Activated naive CD4-positive, alpha-beta T cell treated with anti-CD3 and anti-CD28 coated beads for 36 hours (primary cell): ENCODE results near the gene GNAQ. TPM values are rescaled to one million over a fixed set of nuclear protein-coding genes. Genes with fewer than 3 reads are reported as not detected.

Source experiments
- CTCF ChIA-PET: fragments of 350-600 bp; sonication (Branson Sonifier 250); formaldehyde crosslinking; loops from one replicate; lab custom pipeline; 2021; ENCODE audit warnings: antibody characterized with exemption; lab: Charles Lee
- DNase-seq: peaks from one replicate; pipeline ENCODE4 v3.0.0-alpha.2; 2020
- H3K27ac Mint-ChIP-seq: one replicate; pipeline ENCODE4 v1.8.0; 2021; ENCODE audit warnings: mild to moderate bottlenecking, mixed read lengths
- H3K27me3 Mint-ChIP-seq: one replicate; pipeline ENCODE4 v1.8.0; 2021; ENCODE audit warnings: low read depth, mixed read lengths
- H3K36me3 Mint-ChIP-seq: one replicate; pipeline ENCODE4 v1.8.0; 2021; ENCODE audit warnings: low read depth, mixed read lengths
- H3K4me1 Mint-ChIP-seq: one replicate; pipeline ENCODE4 v1.8.0; 2021; ENCODE audit warnings: low read depth, mixed read lengths
- H3K4me3 Mint-ChIP-seq: one replicate; pipeline ENCODE4 v1.8.0; 2021; ENCODE audit warnings: mild to moderate bottlenecking, moderate library complexity, mixed read lengths
- H3K9me3 Mint-ChIP-seq: one replicate; pipeline ENCODE4 v1.8.0; 2021; ENCODE audit warnings: mixed read lengths
- intact Hi-C: fragments of 100-400 bp; cut with micrococcal nuclease; formaldehyde crosslinking; loops from one replicate; pipeline ENCODE4 v1.15.1; 2023
- total RNA-seq, 2 experiments: library from RNA; stranded (reverse); gene quantifications; one replicate each; pipeline ENCODE4 v1.2.3, GENCODE V29; 2021

Gene GNAQ
- total RNA-seq, 2 experiments from 2014 or later = 22.4 to 22.7 TPM

GRCh38 chr9:78030553-78031443, 813 bp downstream of the GNAQ start:
- peaks cover 55% of the 10 kb centered on the region for H3K4me1 Mint-ChIP-seq
- no peaks in the 10 kb centered on the region for H3K9me3 Mint-ChIP-seq
- peak overlapping the region; percentile 80 for H3K27ac Mint-ChIP-seq
- H3K4me3 Mint-ChIP-seq = peak overlapping the region; percentile 87
- H3K27me3 Mint-ChIP-seq = no peaks in the 10 kb centered on the region
- H3K36me3 Mint-ChIP-seq = no peaks in the 10 kb centered on the region
- peak; percentile 67 for DNase-seq
- CTCF ChIA-PET = interaction anchor here (1.1 to 6.5 kb wide), 2 partner anchors 8 to 54 kb away, joined by 4 to 85 read pairs; no protein-coding TSS in a partner anchor
- intact Hi-C loops = loop anchor here (1.0 to 5.0 kb wide), 4 partner anchors 8 to 1542 kb away; partner anchors contain the start of genes TLE4 and VPS13A

- Mint-ChIP-seq H3K27me3 (no peaks in the 10 kb centered on the region), H3K36me3 (no peaks in the 10 kb centered on the region), H3K27ac (peak overlapping the region; percentile 80), H3K9me3 (no peaks in the 10 kb centered on the region), H3K4me3 (peak overlapping the region; percentile 87), H3K4me1 (peaks cover 55% of the 10 kb centered on the region)
- intact Hi-C loops = loop anchor here (1.0 to 5.0 kb wide), 4 partner anchors 8 to 1542 kb away; partner anchors contain the start of genes TLE4 and VPS13A
- CTCF ChIA-PET = interaction anchor here (0.5 kb wide), 1 partner anchor 119 kb away, joined by 4 read pairs; no protein-coding TSS in a partner anchor
- DNase-seq = peak; percentile 28
Observed at GRCh38 chr9:78030296-78030552, 1.4 kb downstream of the GNAQ start.

- peak; percentile 32 for DNase-seq
- H3K9me3 Mint-ChIP-seq = no peaks in the 10 kb centered on the region
- intact Hi-C loops = loop anchor here (1.0 to 5.0 kb wide), 5 partner anchors 7 to 1543 kb away; partner anchors contain the start of genes TLE4 and VPS13A
- CTCF ChIA-PET = interaction anchor here (0.5 to 1.0 kb wide), 3 partner anchors 52 to 120 kb away, joined by 3 to 4 read pairs (median 3); no protein-coding TSS in a partner anchor
- peak overlapping the region; percentile 87 for H3K4me3 Mint-ChIP-seq
- peak overlapping the region; percentile 80 for H3K27ac Mint-ChIP-seq
- no peaks in the 10 kb centered on the region for H3K36me3 Mint-ChIP-seq
- no peaks in the 10 kb centered on the region for H3K27me3 Mint-ChIP-seq
- peaks cover 53% of the 10 kb centered on the region for H3K4me1 Mint-ChIP-seq
Observed at GRCh38 chr9:78029551-78030295, 1.9 kb downstream of the GNAQ start.

GRCh38 chr9:78028926-78029325, 2.7 kb downstream of the GNAQ start:
- DNase-seq = no peak
- no peaks in the 10 kb centered on the region for H3K36me3 Mint-ChIP-seq
- peak overlapping the region; percentile 87 for H3K4me3 Mint-ChIP-seq
- no peaks in the 10 kb centered on the region for H3K27me3 Mint-ChIP-seq
- intact Hi-C loops = loop anchor here (1.0 kb wide), 1 partner anchor 19 kb away; no protein-coding TSS in a partner anchor
- H3K4me1 Mint-ChIP-seq = peaks cover 54% of the 10 kb centered on the region
- H3K27ac Mint-ChIP-seq = no peak overlapping the region
- H3K9me3 Mint-ChIP-seq = no peaks in the 10 kb centered on the region
- CTCF ChIA-PET = interaction anchor here (0.7 to 1.0 kb wide), 2 partner anchors 52 to 119 kb away, joined by 3 read pairs; no protein-coding TSS in a partner anchor

GRCh38 chr9:78026947-78027346, 4.7 kb downstream of the GNAQ start:
- H3K4me3 Mint-ChIP-seq = no peak overlapping the region
- no peak for DNase-seq
- intact Hi-C loops = no loop called here
- no peaks in the 10 kb centered on the region for H3K27me3 Mint-ChIP-seq
- H3K36me3 Mint-ChIP-seq = no peaks in the 10 kb centered on the region
- H3K27ac Mint-ChIP-seq = no peak overlapping the region
- H3K9me3 Mint-ChIP-seq = no peaks in the 10 kb centered on the region
- CTCF ChIA-PET = interaction anchor here (0.7 kb wide), 1 partner anchor 53 kb away, joined by 3 read pairs; no protein-coding TSS in a partner anchor
- peaks cover 57% of the 10 kb centered on the region for H3K4me1 Mint-ChIP-seq

GRCh38 chr9:78026416-78026815, 5.2 kb downstream of the GNAQ start:
- no peak for DNase-seq
- Mint-ChIP-seq H3K27ac (no peak overlapping the region), H3K36me3 (no peaks in the 10 kb centered on the region), H3K27me3 (no peaks in the 10 kb centered on the region), H3K4me1 (peaks cover 62% of the 10 kb centered on the region), H3K9me3 (no peaks in the 10 kb centered on the region), H3K4me3 (no peak overlapping the region)
- CTCF ChIA-PET = interaction anchor here (0.7 kb wide), 1 partner anchor 52 kb away, joined by 3 read pairs; no protein-coding TSS in a partner anchor
- intact Hi-C loops = no loop called here

GRCh38 chr9:78025186-78025585, 6.4 kb downstream of the GNAQ start:
- intact Hi-C loops = no loop called here
- no peaks in the 10 kb centered on the region for H3K9me3 Mint-ChIP-seq
- no peaks in the 10 kb centered on the region for H3K27me3 Mint-ChIP-seq
- no peak overlapping the region for H3K27ac Mint-ChIP-seq
- no peak for DNase-seq
- CTCF ChIA-PET = interaction anchor here (0.7 to 2.2 kb wide), 5 partner anchors 11 to 1215 kb away, joined by 3 to 12 read pairs (median 5); no protein-coding TSS in a partner anchor
- H3K4me1 Mint-ChIP-seq = peaks cover 70% of the 10 kb centered on the region
- H3K4me3 Mint-ChIP-seq = no peak overlapping the region
- peaks cover 6% of the 10 kb centered on the region for H3K36me3 Mint-ChIP-seq

- H3K9me3 Mint-ChIP-seq = no peaks in the 10 kb centered on the region
- CTCF ChIA-PET = interaction anchor here (0.6 to 2.2 kb wide), 3 partner anchors 8 to 1620 kb away, joined by 3 to 12 read pairs (median 4); partner anchors contain the start of gene GNAQ
- DNase-seq = peak; percentile 34
- peak overlapping the region; percentile 4 for H3K4me3 Mint-ChIP-seq
- H3K27ac Mint-ChIP-seq = no peak overlapping the region
- peaks cover 65% of the 10 kb centered on the region for H3K4me1 Mint-ChIP-seq
- intact Hi-C loops = no loop called here
- peaks cover 7% of the 10 kb centered on the region for H3K36me3 Mint-ChIP-seq
- H3K27me3 Mint-ChIP-seq = no peaks in the 10 kb centered on the region
Observed at GRCh38 chr9:78023003-78023741, 8.4 kb downstream of the GNAQ start.

- intact Hi-C loops = loop anchor here (1.0 kb wide), 1 partner anchor 9 kb away; no protein-coding TSS in a partner anchor
- Mint-ChIP-seq H3K27ac (no peak overlapping the region), H3K9me3 (no peaks in the 10 kb centered on the region), H3K4me1 (peaks cover 67% of the 10 kb centered on the region), H3K36me3 (peaks cover 7% of the 10 kb centered on the region), H3K27me3 (no peaks in the 10 kb centered on the region), H3K4me3 (peak overlapping the region; percentile 9)
- CTCF ChIA-PET = interaction anchor here (1.1 to 1.6 kb wide), 2 partner anchors 10 to 12 kb away, joined by 3 to 4 read pairs; partner anchors contain the start of gene GNAQ
- no peak for DNase-seq
Observed at GRCh38 chr9:78021697-78022096, 9.9 kb downstream of the GNAQ start.

- H3K27ac Mint-ChIP-seq = no peak overlapping the region
- CTCF ChIA-PET = no interaction called here
- H3K36me3 Mint-ChIP-seq = peaks cover 17% of the 10 kb centered on the region
- peaks cover 50% of the 10 kb centered on the region for H3K4me1 Mint-ChIP-seq
- no peak for DNase-seq
- no peak overlapping the region for H3K4me3 Mint-ChIP-seq
- no peaks in the 10 kb centered on the region for H3K9me3 Mint-ChIP-seq
- no peaks in the 10 kb centered on the region for H3K27me3 Mint-ChIP-seq
- intact Hi-C loops = no loop called here
Observed at GRCh38 chr9:78017190-78017693, 14.4 kb downstream of the GNAQ start.

- DNase-seq = no peak
- H3K27ac Mint-ChIP-seq = no peak overlapping the region
- intact Hi-C loops = no loop called here
- H3K36me3 Mint-ChIP-seq = peaks cover 11% of the 10 kb centered on the region
- CTCF ChIA-PET = no interaction called here
- no peaks in the 10 kb centered on the region for H3K27me3 Mint-ChIP-seq
- no peaks in the 10 kb centered on the region for H3K9me3 Mint-ChIP-seq
- H3K4me3 Mint-ChIP-seq = no peak overlapping the region
- H3K4me1 Mint-ChIP-seq = peaks cover 49% of the 10 kb centered on the region
Observed at GRCh38 chr9:78015241-78015640, 16.4 kb downstream of the GNAQ start.
